SK-N-SH (cell line): ENCODE data around the gene LOXHD1.

Experiments used
- CTCF ChIP-seq: fragments of 200-600 bp; sonication (generic); IDR thresholded peaks from 2 replicates; pipeline ENCODE4 v1.6.1; 2017; ENCODE audit warnings: antibody characterized with exemption, mild to moderate bottlenecking, moderate library complexity
- EZH2phosphoT487 ChIP-seq: fragments of 200-600 bp; sonication (generic); IDR thresholded peaks from 2 replicates; pipeline ENCODE4 v1.6.1; 2017; ENCODE audit warnings: low read depth, mixed run types, mild to moderate bottlenecking, antibody characterized with exemption, moderate library complexity, borderline replicate concordance
- RAD21 ChIP-seq: IDR thresholded peaks from 2 replicates; pipeline ENCODE4 v1.6.1; 2012; ENCODE audit warnings: mild to moderate bottlenecking, low read length
- RFX5 ChIP-seq: IDR thresholded peaks from 2 replicates; pipeline ENCODE4 v1.6.1; 2012; ENCODE audit warnings: mild to moderate bottlenecking, improper control_type of control experiment, low read length
- SIN3A ChIP-seq: IDR thresholded peaks from 2 replicates; pipeline ENCODE4 v1.6.1; 2012; ENCODE audit warnings: low read depth, mild to moderate bottlenecking, low read length, moderate library complexity, borderline replicate concordance

- TF ChIP-seq RFX5: no peak
- no peak for TF ChIP-seq RAD21
- no peak for TF ChIP-seq CTCF
- no peak for TF ChIP-seq SIN3A
- TF ChIP-seq EZH2phosphoT487: no peak
Observed at GRCh38 chr18:46705521-46705920, 48.5 kb upstream of the LOXHD1 start.
